Measurements from ENCODE around the gene GPR171.

Gene GPR171

DNA sequence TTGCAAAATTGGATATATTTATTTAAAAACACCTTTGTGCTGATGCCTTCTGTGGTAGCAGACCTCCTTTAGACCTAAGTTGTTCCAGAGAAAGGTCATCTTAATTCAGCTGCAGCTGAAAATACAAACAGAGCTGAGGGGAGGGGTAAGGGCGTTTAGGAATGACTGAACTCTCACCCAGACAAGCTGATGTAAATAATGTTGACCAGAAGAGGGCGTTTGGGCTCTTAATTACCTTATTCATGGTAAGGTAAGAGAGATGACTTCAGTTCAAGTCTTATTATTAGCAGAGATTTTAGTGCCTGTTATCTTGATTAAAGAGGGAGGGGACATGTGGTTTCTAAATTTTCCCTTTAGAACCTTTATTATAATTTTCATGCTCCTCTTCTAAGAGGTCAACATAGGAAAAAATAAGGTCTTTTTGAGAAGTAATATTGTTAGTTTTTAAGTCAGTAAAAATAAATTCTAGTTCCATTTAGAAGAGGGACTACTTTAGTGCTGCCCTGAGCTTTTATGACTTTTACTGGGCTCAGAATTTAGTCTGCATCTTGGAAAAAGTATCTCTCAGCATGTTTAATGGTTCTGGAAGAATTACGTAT lies 46.3 kb downstream of the GPR171 start:
- peak; percentile 65 for TF ChIP-seq CTCF (IDR thresholded peaks at IDR 0.05; ENCODE audit: low read depth, low read length)
- Histone ChIP-seq H3K27me3 (no peaks in the 10 kb centered on the region), H3K9me3 (no peaks in the 10 kb centered on the region), H3K4me3 (ENCODE audit: low read depth, low read length) (no peak overlapping the region), H3K4me1 (peaks cover 5% of the 10 kb centered on the region; the same call in 1 of the 2 replicates), H3K36me3 (peaks cover 2% of the 10 kb centered on the region; the same call in 1 of the 2 replicates)
- peak; percentile 56 for DNase-seq

DNA sequence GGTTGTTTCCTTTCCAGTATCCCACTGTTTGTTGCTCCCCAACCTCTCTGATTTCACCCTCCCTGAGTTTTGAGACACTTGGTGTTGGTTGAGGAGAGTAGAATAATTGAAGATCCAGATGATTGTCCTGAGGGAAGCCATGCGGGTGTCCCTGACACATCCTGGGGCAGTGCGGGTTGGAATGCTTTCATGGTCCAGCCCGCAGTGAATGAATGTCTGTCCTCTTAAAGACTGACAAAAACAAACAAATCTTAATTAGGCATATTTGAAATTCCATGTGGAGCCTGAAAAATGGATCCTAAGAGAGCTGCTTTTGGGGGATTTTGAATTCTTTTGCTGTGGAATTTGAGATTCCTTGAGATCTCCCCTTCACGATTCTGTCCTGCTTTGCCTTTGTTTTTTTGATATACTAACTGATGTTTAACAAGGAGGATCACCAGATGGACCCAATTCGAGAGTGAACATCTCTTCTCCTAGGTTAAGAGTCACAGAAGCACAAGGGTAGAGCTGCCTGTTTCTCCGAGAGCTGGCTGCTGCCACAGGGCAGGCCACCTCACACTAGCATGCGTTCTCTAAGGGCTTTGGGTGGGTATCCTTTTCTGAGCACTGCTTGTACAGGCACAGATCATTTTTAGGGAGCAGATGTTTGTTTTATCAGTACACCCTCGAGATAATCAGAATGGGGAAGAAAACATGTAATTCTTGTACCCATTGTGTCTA lies 47.4 kb downstream of the GPR171 start:
- H3K36me3 ChIP-seq, result peaks cover 2% of the 10 kb centered on the region; the same call in 1 of the 2 replicates
- H3K27me3 ChIP-seq, result no peaks in the 10 kb centered on the region
- no peak overlapping the region for H3K4me3 ChIP-seq (ENCODE audit: low read depth, low read length)
- DNase-seq, result no peak
- H3K4me1 ChIP-seq, result peaks cover 5% of the 10 kb centered on the region; the same call in 1 of the 2 replicates
- no peak for TF ChIP-seq CTCF (IDR thresholded peaks at IDR 0.05; ENCODE audit: low read depth, low read length)
- no peaks in the 10 kb centered on the region for H3K9me3 ChIP-seq

GRCh38 chr3:151154566-151154965 lies 48.5 kb downstream of the GPR171 start:
- Histone ChIP-seq H3K4me1 (peaks cover 5% of the 10 kb centered on the region; the same call in 1 of the 2 replicates), H3K27me3 (no peaks in the 10 kb centered on the region), H3K36me3 (peaks cover 2% of the 10 kb centered on the region; the same call in 1 of the 2 replicates), H3K4me3 (ENCODE audit: low read depth, low read length) (no peak overlapping the region), H3K9me3 (no peaks in the 10 kb centered on the region)
- TF ChIP-seq CTCF (IDR thresholded peaks at IDR 0.05; ENCODE audit: low read depth, low read length), result no peak
- no peak for DNase-seq

DNA sequence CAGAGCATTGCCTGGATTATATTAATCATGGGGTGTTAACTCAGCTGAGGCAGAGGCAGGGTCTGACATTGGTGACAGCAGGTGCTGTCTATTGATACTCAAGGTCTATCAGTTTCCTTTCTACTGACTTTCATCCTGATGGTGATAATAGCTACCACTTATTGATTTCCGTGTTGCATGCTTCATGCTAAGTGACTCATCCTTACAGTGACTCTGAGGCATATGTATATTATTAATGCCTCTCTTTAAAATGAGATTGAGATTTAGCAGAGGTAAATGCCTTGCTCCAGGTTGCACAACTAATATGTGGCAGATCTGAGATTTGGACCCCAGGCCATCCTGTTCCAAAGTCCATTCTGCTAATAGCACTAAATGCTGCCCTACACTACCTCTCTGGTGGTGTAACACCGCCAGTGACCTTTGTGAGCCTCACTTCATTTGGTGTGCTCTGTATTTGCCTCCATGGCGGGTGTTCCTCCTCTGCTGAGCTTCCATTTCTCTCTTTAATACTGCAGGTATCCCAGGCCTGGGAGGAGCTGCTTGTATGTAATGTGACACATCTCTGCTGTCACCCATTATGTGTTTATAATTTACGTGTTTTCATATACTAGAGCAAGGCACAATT lies 50.4 kb downstream of the GPR171 start:
- H3K4me1 ChIP-seq, result peaks cover 5% of the 10 kb centered on the region; the same call in 1 of the 2 replicates
- H3K9me3 ChIP-seq, result no peaks in the 10 kb centered on the region
- H3K36me3 ChIP-seq, result no peaks in the 10 kb centered on the region
- no peak overlapping the region for H3K4me3 ChIP-seq (ENCODE audit: low read depth, low read length)
- TF ChIP-seq CTCF (IDR thresholded peaks at IDR 0.05; ENCODE audit: low read depth, low read length), result no peak
- no peak for DNase-seq
- no peaks in the 10 kb centered on the region for H3K27me3 ChIP-seq

Measured in BE2C (cell line).